GM23338 (cell line): Measurements from ENCODE around the gene NDE1. TPM values are rescaled to one million over a fixed set of nuclear protein-coding genes. Genes with fewer than 3 reads are reported as not detected.

ENCODE experiments used
- ATAC-seq: fragments of 200-7000 bp; cut with Tn5 transposase; 3 replicates; pipeline ENCODE4 v1.9.1; 2020
- DNase-seq: peaks from one replicate; pipeline ENCODE4 v3.0.0-alpha.2; 2015; ENCODE audit warnings: low spot score
- H2AFZ ChIP-seq: fragments of 200-600 bp; sonication (generic); 2 replicates; pipeline ENCODE4 v1.8.0; 2016; ENCODE audit warnings: antibody characterized with exemption, mild to moderate bottlenecking, moderate library complexity
- H3F3A ChIP-seq: fragments of 200-600 bp; sonication (generic); replicated peaks from 2 replicates; pipeline ENCODE4 v1.8.0; 2017; ENCODE audit warnings: antibody characterized with exemption, mixed run types, low read depth
- H3K27ac ChIP-seq: fragments of 200-600 bp; sonication (generic); 2 replicates; pipeline ENCODE4 v1.6.1; 2016; ENCODE audit warnings: low read depth
- H3K27me3 ChIP-seq: fragments of 200-600 bp; sonication (generic); 2 replicates; pipeline ENCODE4 v1.8.0; 2016; ENCODE audit warnings: mild to moderate bottlenecking, mixed run types, moderate library complexity; ENCODE audit not compliant: insufficient read depth
- H3K36me3 ChIP-seq: fragments of 200-600 bp; sonication (generic); 2 replicates; pipeline ENCODE4 v1.8.0; 2016; ENCODE audit warnings: mild to moderate bottlenecking; ENCODE audit not compliant: insufficient read depth
- H3K4me1 ChIP-seq: fragments of 200-600 bp; sonication (generic); 2 replicates; pipeline ENCODE4 v1.8.0; 2016; ENCODE audit warnings: mild to moderate bottlenecking, moderate library complexity; ENCODE audit not compliant: insufficient read depth
- H3K4me2 ChIP-seq: fragments of 200-600 bp; sonication (generic); 2 replicates; pipeline ENCODE4 v1.7.1; 2017; ENCODE audit warnings: mixed run types
- H3K4me3 ChIP-seq: fragments of 200-600 bp; sonication (generic); 2 replicates; pipeline ENCODE4 v1.6.1; 2016; ENCODE audit warnings: mixed run types
- H3K79me2 ChIP-seq: fragments of 200-600 bp; sonication (generic); replicated peaks from 2 replicates; pipeline ENCODE4 v1.8.0; 2017; ENCODE audit warnings: mild to moderate bottlenecking; ENCODE audit not compliant: insufficient read depth
- H3K9me2 ChIP-seq: fragments of 200-600 bp; sonication (generic); 2 replicates; pipeline ENCODE4 v1.8.0; 2017; ENCODE audit not compliant: insufficient read depth
- H4K20me1 ChIP-seq: fragments of 200-600 bp; sonication (generic); replicated peaks from 2 replicates; pipeline ENCODE4 v1.8.0; 2017; ENCODE audit warnings: mild to moderate bottlenecking; ENCODE audit not compliant: insufficient read depth
- H3K27ac Mint-ChIP-seq: 2 replicates; pipeline ENCODE4 v1.8.0; 2020; ENCODE audit warnings: inconsistent platforms, mild to moderate bottlenecking, moderate library complexity, mixed read lengths
- H3K27me3 Mint-ChIP-seq: 3 replicates; pipeline ENCODE4 v1.8.0; 2022; ENCODE audit warnings: low read depth, mild to moderate bottlenecking, moderate library complexity, mixed read lengths, inconsistent platforms; ENCODE audit not compliant: insufficient read depth, poor library complexity
- H3K36me3 Mint-ChIP-seq: 3 replicates; pipeline ENCODE4 v1.8.0; 2021; ENCODE audit warnings: low read depth, mild to moderate bottlenecking, inconsistent platforms, moderate library complexity, mixed read lengths
- H3K4me1 Mint-ChIP-seq: 3 replicates; pipeline ENCODE4 v1.8.0; 2020; ENCODE audit warnings: mild to moderate bottlenecking, inconsistent platforms, mixed read lengths
- H3K4me3 Mint-ChIP-seq: 3 replicates; pipeline ENCODE4 v1.8.0; 2021; ENCODE audit warnings: moderate library complexity, mild to moderate bottlenecking, inconsistent platforms, mixed read lengths
- H3K9me3 Mint-ChIP-seq: 3 replicates; pipeline ENCODE4 v1.8.0; 2020; ENCODE audit warnings: moderate library complexity, mild to moderate bottlenecking, inconsistent platforms, mixed read lengths
- CREB1 ChIP-seq: fragments of 250-450 bp; sonication (Bioruptor Pico); IDR thresholded peaks from 2 replicates; pipeline ENCODE4 v1.5.0; 2020; ENCODE audit warnings: low read depth, mild to moderate bottlenecking, moderate library complexity
- CTCF ChIP-seq, 2 experiments: fragments of 200-600 bp in 1 of 2; sonication (generic) in 1 of 2; conservative IDR thresholded peaks; 2 replicates each; pipeline versions ENCODE4 v1.5.1 to v1.6.1; 2016 to 2017; ENCODE audit warnings: antibody characterized with exemption in 2 of 2, low read depth in 2 of 2, mild to moderate bottlenecking in 2 of 2, moderate library complexity in 1 of 2
- ETS1 ChIP-seq: IDR thresholded peaks from 2 replicates; pipeline ENCODE4 v1.6.1; 2016; ENCODE audit warnings: antibody characterized with exemption
- EZH2 ChIP-seq: fragments of 200-600 bp; sonication (generic); IDR thresholded peaks from one replicate; pipeline ENCODE4 v1.8.0; 2017; ENCODE audit warnings: antibody characterized with exemption, mild to moderate bottlenecking, low read depth; ENCODE audit not compliant: unreplicated experiment
- EZH2phosphoT487 ChIP-seq: fragments of 200-600 bp; sonication (generic); IDR thresholded peaks from one replicate; pipeline ENCODE4 v1.8.1; 2018; ENCODE audit warnings: antibody characterized with exemption; ENCODE audit not compliant: unreplicated experiment
- JUNB ChIP-seq: IDR thresholded peaks from one replicate; pipeline ENCODE4 v1.6.1; 2016; ENCODE audit warnings: antibody characterized with exemption; ENCODE audit not compliant: unreplicated experiment
- NANOG ChIP-seq: IDR thresholded peaks from 2 replicates; pipeline ENCODE4 v1.6.1; 2016; ENCODE audit warnings: antibody characterized with exemption, borderline replicate concordance
- POLR2AphosphoS5 ChIP-seq: IDR thresholded peaks from 2 replicates; pipeline ENCODE4 v1.6.1; 2016; ENCODE audit warnings: antibody characterized with exemption, low read depth
- REST ChIP-seq: IDR thresholded peaks from one replicate; pipeline ENCODE4 v1.6.1; 2018; ENCODE audit warnings: antibody characterized with exemption; ENCODE audit not compliant: unreplicated experiment
- STAT1 ChIP-seq: IDR thresholded peaks from one replicate; pipeline ENCODE4 v1.6.1; 2016; ENCODE audit warnings: antibody characterized with exemption; ENCODE audit not compliant: unreplicated experiment
- ZNF114 ChIP-seq: fragments of 250-450 bp; sonication (Bioruptor Pico); IDR thresholded peaks from 2 replicates; pipeline ENCODE4 v1.5.0; 2020; ENCODE audit warnings: mild to moderate bottlenecking, moderate library complexity
- ZNF331 ChIP-seq: fragments of 250-450 bp; sonication (Bioruptor Pico); IDR thresholded peaks from 2 replicates; pipeline ENCODE4 v1.5.0; 2020; ENCODE audit warnings: low read depth, mild to moderate bottlenecking, moderate library complexity
- ZNF462 ChIP-seq: fragments of 250-450 bp; sonication (Bioruptor Pico); IDR thresholded peaks from 2 replicates; pipeline ENCODE4 v1.5.0; 2020; ENCODE audit warnings: mild to moderate bottlenecking, moderate library complexity
- polyA plus RNA-seq: library from polyadenylated mRNA; unstranded; fragments of >200 nt; fragmentation: Nextera tagmentation; extraction: Ambion mirVana; gene quantifications from 2 replicates; pipeline ENCODE4 v1.2.1, GENCODE V29; 2016
- total RNA-seq: library from RNA; depleted of rRNA; stranded (reverse); fragments of >200 nt; shearing (Covaris generic); gene quantifications from 2 replicates; pipeline ENCODE4 v1.2.3, GENCODE V29; 2014

Gene NDE1
- total and polyA plus RNA-seq, 2 experiments from 2014 or later, result 13.0 to 22.9 TPM

- peaks cover 14% of the 10 kb centered on the region for H3K4me1 Mint-ChIP-seq
Observed at GRCh38 chr16:15716694-15717447, 66.8 kb downstream of the NDE1 start.

More at GRCh38 chr16:15716694-15717447, 66.8 kb downstream of the NDE1 start:
- Histone ChIP-seq H4K20me1 (no peaks in the 10 kb centered on the region), H3K9me2 (no peaks in the 10 kb centered on the region), H3K4me2 (no peak overlapping the region), H2AFZ (no peak overlapping the region), H3K4me3 (no peak overlapping the region), H3F3A (no peaks in the 10 kb centered on the region), H3K36me3 (no peaks in the 10 kb centered on the region), H3K4me1 (no peaks in the 10 kb centered on the region), H3K79me2 (no peaks in the 10 kb centered on the region), H3K27ac (no peak overlapping the region), H3K27me3 (no peaks in the 10 kb centered on the region)
- Mint-ChIP-seq H3K4me3 (no peak overlapping the region), H3K9me3 (0 out of 3 replicates have a peak, but pooled peaks cover 4% of the 10 kb centered on the region), H3K27me3 (peaks cover 4% of the 10 kb centered on the region), H3K27ac (no peak overlapping the region), H3K36me3 (no peaks in the 10 kb centered on the region; the same call in 2 of the 3 replicates)
- ATAC-seq, result no peak
- TF ChIP-seq REST (no peak), ZNF114 (CRISPR knock-in tag) (no peak), ZNF331 (no peak), CTCF (conservative IDR thresholded peaks at IDR 0.05; ENCODE audit: low read depth in 2 of 2) (no peak), POLR2AphosphoS5 (no peak), NANOG (no peak), CREB1 (CRISPR knock-in tag) (no peak), ZNF462 (no peak), EZH2 (no peak), STAT1 (no peak), JUNB (no peak), ETS1 (no peak), EZH2phosphoT487 (no peak)
- no peak for DNase-seq
